Left ventricle myocardium inferior (tissue), 1 donor: ENCODE data around the gene OR4K13. TPM values are rescaled to one million over a fixed set of nuclear protein-coding genes. Genes with fewer than 3 reads are reported as not detected.

Experiments used
- DNase-seq: peaks from one replicate; pipeline ENCODE4 v3.0.0-alpha.2; 2020
- H3K27ac ChIP-seq: fragments of 200-600 bp; replicated peaks from 2 replicates; pipeline ENCODE4 v1.8.0; 2021
- H3K27me3 ChIP-seq: fragments of 200-600 bp; 2 replicates; pipeline ENCODE4 v1.8.0; 2021; ENCODE audit warnings: low read depth
- H3K36me3 ChIP-seq: fragments of 200-600 bp; 2 replicates; pipeline ENCODE4 v1.8.0; 2021
- H3K4me1 ChIP-seq: fragments of 200-600 bp; 2 replicates; pipeline ENCODE4 v1.8.0; 2021
- H3K4me3 ChIP-seq: fragments of 200-600 bp; 2 replicates; pipeline ENCODE4 v1.8.0; 2021; ENCODE audit warnings: mild to moderate bottlenecking, moderate library complexity
- H3K9me3 ChIP-seq: fragments of 200-600 bp; replicated peaks from 2 replicates; pipeline ENCODE4 v1.8.0; 2021
- CTCF ChIP-seq: fragments of 200-600 bp; IDR thresholded peaks from 2 replicates; pipeline ENCODE4 v1.8.0; 2021; ENCODE audit warnings: antibody characterized with exemption, mild to moderate bottlenecking, borderline replicate concordance
- intact Hi-C: fragments of 100-400 bp; cut with micrococcal nuclease; formaldehyde crosslinking; loops from one replicate; pipeline ENCODE4 v1.11.0; 2022
- total RNA-seq: library from RNA; stranded (reverse); fragmentation: NEBNext Ultra II Directional; extraction: Animal tissue kit (Norgen Biotek cat#: 25700); gene quantifications from one replicate; pipeline ENCODE4 v1.2.1, GENCODE V29; 2021
- donor health status: DM: no; HTN: yes; CAD: no; lungs with severe emphysema.

Gene OR4K13
- total RNA-seq, 1 donor from 2014 or later = not detected

- intact Hi-C loops = no loop called here
- H3K27me3 ChIP-seq = no peaks in the 10 kb centered on the region
These were observed 4.8 kb downstream of the OR4K13 start for GRCh38 chr14:20031058-20031457.

DNA sequence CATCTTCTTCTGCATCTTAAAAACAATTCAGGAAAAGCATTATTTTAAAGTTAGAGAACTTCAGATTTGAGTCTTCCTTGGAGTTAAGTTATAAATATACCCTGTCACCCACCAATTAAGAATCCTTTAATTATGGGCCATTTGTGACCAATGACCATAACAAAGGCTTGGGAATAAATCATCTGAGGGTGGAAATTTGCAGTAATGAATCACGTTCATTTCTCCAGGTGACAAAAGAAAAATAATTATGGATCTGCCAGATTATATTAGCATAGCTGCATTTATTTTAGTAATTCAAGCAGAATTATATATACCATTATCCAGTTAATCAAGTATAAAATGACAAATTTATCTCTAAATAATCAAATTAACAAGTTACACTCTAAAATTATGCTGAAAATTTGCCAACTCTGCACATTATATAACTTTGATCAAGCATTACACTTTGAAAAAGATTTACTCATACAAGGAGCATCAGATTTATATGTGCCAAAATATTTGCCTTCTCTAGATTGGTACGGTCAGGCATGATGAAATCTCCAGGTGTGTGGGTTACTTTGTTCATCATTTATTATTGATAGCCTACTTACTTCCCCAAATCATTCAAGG is 16.5 kb downstream of the OR4K13 start, which contains the start of gene OR4K14:
Gene OR4K14, minus strand, starts transcription at position 51 of the 609 bp plus-strand sequence. CDS start 4,114 bp downstream, outside the sequence.
- no peaks in the 10 kb centered on the region for H3K36me3 ChIP-seq
- no peaks in the 10 kb centered on the region for H3K27me3 ChIP-seq
- H3K4me1 ChIP-seq = no peaks in the 10 kb centered on the region
- H3K9me3 ChIP-seq = peaks cover 5% of the 10 kb centered on the region
- no peak within 1 kb of the TSS for H3K4me3 ChIP-seq
- DNase-seq = no peak
- intact Hi-C loops = no loop called here
- no peak for TF ChIP-seq CTCF
- no peak within 1 kb of the TSS for H3K27ac ChIP-seq

More at GRCh38 chr14:20031058-20031457, 4.8 kb downstream of the OR4K13 start:
- TF ChIP-seq CTCF = no peak
- H3K36me3 ChIP-seq = no peaks in the 10 kb centered on the region
- no peak for DNase-seq
- no peak overlapping the region for H3K4me3 ChIP-seq
- no peaks in the 10 kb centered on the region for H3K4me1 ChIP-seq
- no peak overlapping the region for H3K27ac ChIP-seq
- peaks cover 11% of the 10 kb centered on the region for H3K9me3 ChIP-seq

GRCh38 chr14:20008156-20008555 is 27.7 kb downstream of the OR4K13 start:
- H3K36me3 ChIP-seq = no peaks in the 10 kb centered on the region
- intact Hi-C loops = no loop called here
- no peak overlapping the region for H3K27ac ChIP-seq
- no peak overlapping the region for H3K4me3 ChIP-seq
- H3K9me3 ChIP-seq = peaks cover 22% of the 10 kb centered on the region
- H3K27me3 ChIP-seq = no peaks in the 10 kb centered on the region
- H3K4me1 ChIP-seq = no peaks in the 10 kb centered on the region
- no peak for TF ChIP-seq CTCF
- DNase-seq = no peak

DNA sequence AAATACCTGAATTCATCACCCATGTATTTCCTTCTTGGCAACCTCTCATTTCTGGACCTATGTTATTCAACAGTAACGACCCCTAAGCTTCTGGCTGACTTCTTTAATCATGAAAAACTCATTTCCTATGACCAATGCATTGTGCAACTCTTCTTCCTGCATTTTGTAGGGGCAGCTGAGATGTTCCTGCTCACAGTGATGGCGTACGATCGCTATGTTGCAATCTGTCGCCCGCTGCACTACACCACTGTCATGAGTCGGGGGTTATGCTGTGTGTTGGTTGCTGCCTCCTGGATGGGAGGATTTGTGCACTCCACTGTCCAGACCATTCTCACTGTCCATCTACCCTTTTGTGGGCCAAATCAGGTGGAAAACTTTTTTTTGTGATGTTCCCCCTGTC is 33.5 kb downstream of the OR4K13 start:
- no peaks in the 10 kb centered on the region for H3K4me1 ChIP-seq
- H3K36me3 ChIP-seq = no peaks in the 10 kb centered on the region
- H3K9me3 ChIP-seq = peaks cover 5% of the 10 kb centered on the region
- TF ChIP-seq CTCF = no peak
- no peak overlapping the region for H3K4me3 ChIP-seq
- no peak for DNase-seq
- no peak overlapping the region for H3K27ac ChIP-seq
- H3K27me3 ChIP-seq = no peaks in the 10 kb centered on the region
- intact Hi-C loops = no loop called here

GRCh38 chr14:20001863-20002262 is 34.0 kb downstream of the OR4K13 start, which contains the start of gene OR4Q2:
OR4Q2 (plus strand) TSS chr14:20002163.
- Histone ChIP-seq H3K4me1 (no peaks in the 10 kb centered on the region), H3K9me3 (peaks cover under 1% of the 10 kb centered on the region)
- intact Hi-C loops = no loop called here

More at GRCh38 chr14:20001863-20002262, 34.0 kb downstream of the OR4K13 start, which contains the start of gene OR4Q2:
- DNase-seq = no peak
- H3K4me3 ChIP-seq = no peak within 1 kb of the TSS
- H3K36me3 ChIP-seq = no peaks in the 10 kb centered on the region
- no peaks in the 10 kb centered on the region for H3K27me3 ChIP-seq
- no peak within 1 kb of the TSS for H3K27ac ChIP-seq
- TF ChIP-seq CTCF = no peak
